Breast epithelium (tissue), 3 donors: ENCODE data around the gene PKD2.

Experiments
- POLR2A ChIP-seq: fragments of 450-650 bp; IDR thresholded peaks from one replicate; pipeline ENCODE4 v1.6.1; 2016; ENCODE audit warnings: antibody characterized with exemption, mild to moderate bottlenecking, moderate library complexity
- POLR2AphosphoS5 ChIP-seq, 3 donors: sonication (generic); formaldehyde crosslinking; IDR thresholded peaks; one replicate each; pipeline ENCODE4 v1.6.1; 2017; ENCODE audit warnings: antibody characterized with exemption in 3 of 3
- TF ChIP-seq, protein P1 (sequence below), 3 donors: fragments of 450-650 bp; IDR thresholded peaks; one replicate each; pipeline ENCODE4 v1.5.1; 2016 to 2017; ENCODE audit warnings: antibody characterized with exemption in 3 of 3, mild to moderate bottlenecking in 3 of 3, moderate library complexity in 3 of 3

DNA sequence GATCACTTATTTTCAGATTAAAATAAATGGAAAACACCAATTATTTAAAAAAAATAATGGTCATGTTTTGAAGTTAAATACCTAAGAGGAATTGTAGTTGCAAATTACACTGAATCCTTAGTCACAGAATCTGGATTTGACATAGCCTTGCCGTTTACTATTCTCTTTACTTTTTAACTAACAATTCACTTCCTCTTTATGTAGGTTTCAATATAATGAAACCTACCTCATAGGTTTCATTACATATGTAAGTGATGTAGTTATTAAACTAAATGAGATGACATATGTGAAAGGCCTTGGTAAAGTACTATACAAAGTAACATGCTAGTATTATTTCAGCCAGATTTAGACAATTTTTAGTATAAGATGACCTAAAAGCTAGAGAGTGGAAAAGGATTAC is 25.4 kb upstream of the PKD2 start:
- TF ChIP-seq, protein P1, sequence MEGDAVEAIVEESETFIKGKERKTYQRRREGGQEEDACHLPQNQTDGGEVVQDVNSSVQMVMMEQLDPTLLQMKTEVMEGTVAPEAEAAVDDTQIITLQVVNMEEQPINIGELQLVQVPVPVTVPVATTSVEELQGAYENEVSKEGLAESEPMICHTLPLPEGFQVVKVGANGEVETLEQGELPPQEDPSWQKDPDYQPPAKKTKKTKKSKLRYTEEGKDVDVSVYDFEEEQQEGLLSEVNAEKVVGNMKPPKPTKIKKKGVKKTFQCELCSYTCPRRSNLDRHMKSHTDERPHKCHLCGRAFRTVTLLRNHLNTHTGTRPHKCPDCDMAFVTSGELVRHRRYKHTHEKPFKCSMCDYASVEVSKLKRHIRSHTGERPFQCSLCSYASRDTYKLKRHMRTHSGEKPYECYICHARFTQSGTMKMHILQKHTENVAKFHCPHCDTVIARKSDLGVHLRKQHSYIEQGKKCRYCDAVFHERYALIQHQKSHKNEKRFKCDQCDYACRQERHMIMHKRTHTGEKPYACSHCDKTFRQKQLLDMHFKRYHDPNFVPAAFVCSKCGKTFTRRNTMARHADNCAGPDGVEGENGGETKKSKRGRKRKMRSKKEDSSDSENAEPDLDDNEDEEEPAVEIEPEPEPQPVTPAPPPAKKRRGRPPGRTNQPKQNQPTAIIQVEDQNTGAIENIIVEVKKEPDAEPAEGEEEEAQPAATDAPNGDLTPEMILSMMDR (IDR thresholded peaks at IDR 0.05): no peak
- TF ChIP-seq POLR2A (no peak), POLR2AphosphoS5 (IDR thresholded peaks at IDR 0.05) (no peak)
